ENCODE results near the gene LAMB2.

The LAMB2 gene

GRCh38 chr3:49163609-49164008 is 30.8 kb upstream of the LAMB2 start:
- Histone ChIP-seq H3K4me3 (replicated peaks; ENCODE audit: insufficient read depth, low read length) (no peak overlapping the region), H3K27ac (replicated peaks) (no peak overlapping the region), H3K27me3 (ENCODE audit: insufficient read depth, poor library complexity, severe bottlenecking) (no peaks in the 10 kb centered on the region)
- no peak for DNase-seq (ENCODE audit: low read depth in 1 of 2, low spot score in 1 of 2)
- TF ChIP-seq CTCF (IDR thresholded peaks at IDR 0.05; ENCODE audit: insufficient read depth, low read length), result no peak
- TF ChIP-seq POLR2AphosphoS5 (IDR thresholded peaks at IDR 0.05; ENCODE audit: low read depth), result no peak
- no peak for TF ChIP-seq GABPA (IDR thresholded peaks at IDR 0.05; ENCODE audit: low read depth)
- TF ChIP-seq REST (IDR thresholded peaks at IDR 0.05; ENCODE audit: insufficient replicate concordance, low read depth), result no peak
- TF ChIP-seq SPI1 (IDR thresholded peaks at IDR 0.05; ENCODE audit: borderline replicate concordance, low read depth), result no peak

- H3K27ac ChIP-seq (replicated peaks), result peak overlapping the region; percentile 43
- TF ChIP-seq GABPA (IDR thresholded peaks at IDR 0.05; ENCODE audit: low read depth), result no peak
- no peak for TF ChIP-seq REST (IDR thresholded peaks at IDR 0.05; ENCODE audit: insufficient replicate concordance, low read depth)
- no peak for TF ChIP-seq SPI1 (IDR thresholded peaks at IDR 0.05; ENCODE audit: borderline replicate concordance, low read depth)
- TF ChIP-seq CTCF (IDR thresholded peaks at IDR 0.05; ENCODE audit: insufficient read depth, low read length), result no peak
- peak; percentile 44; the same call in 1 of the 2 replicates for TF ChIP-seq POLR2AphosphoS5 (IDR thresholded peaks at IDR 0.05; ENCODE audit: low read depth)
- DNase-seq (ENCODE audit: low read depth in 1 of 2, low spot score in 1 of 2), result no peak
- no peak overlapping the region for H3K4me3 ChIP-seq (replicated peaks; ENCODE audit: insufficient read depth, low read length)
- H3K27me3 ChIP-seq (ENCODE audit: insufficient read depth, poor library complexity, severe bottlenecking), result no peaks in the 10 kb centered on the region
Observed at GRCh38 chr3:49162751-49163419, 30.0 kb upstream of the LAMB2 start.

- TF ChIP-seq REST (IDR thresholded peaks at IDR 0.05; ENCODE audit: insufficient replicate concordance, low read depth), result no peak
- peak; percentile 39; the same call in 1 of the 2 replicates for TF ChIP-seq POLR2AphosphoS5 (IDR thresholded peaks at IDR 0.05; ENCODE audit: low read depth)
- TF ChIP-seq SPI1 (IDR thresholded peaks at IDR 0.05; ENCODE audit: borderline replicate concordance, low read depth), result peak; percentile 73; the same call in 1 of the 2 replicates
- peak in 1 of 2 experiments; percentile 85 for DNase-seq (ENCODE audit: low read depth in 1 of 2, low spot score in 1 of 2)
Observed at GRCh38 chr3:49161808-49162530, 29.1 kb upstream of the LAMB2 start.

More at GRCh38 chr3:49161808-49162530, 29.1 kb upstream of the LAMB2 start:
- Histone ChIP-seq H3K27me3 (ENCODE audit: insufficient read depth, poor library complexity, severe bottlenecking) (no peaks in the 10 kb centered on the region), H3K4me3 (replicated peaks; ENCODE audit: insufficient read depth, low read length) (no peak overlapping the region), H3K27ac (replicated peaks) (peak overlapping the region; percentile 52)
